Stomach (tissue), 4 donors: ENCODE results near the gene TMEM256.

ENCODE experiments used
- POLR2A ChIP-seq, 4 donors: fragments of 450-650 bp; IDR thresholded peaks; one replicate each; pipeline ENCODE4 v1.6.1; 2016; ENCODE audit warnings: antibody characterized with exemption in 4 of 4, control low read depth in 2 of 4, mild to moderate bottlenecking in 1 of 4, moderate library complexity in 1 of 4
- POLR2AphosphoS5 ChIP-seq, 3 donors: sonication (generic); formaldehyde crosslinking; IDR thresholded peaks; one replicate each; pipeline ENCODE4 v1.6.1; 2016; ENCODE audit warnings: antibody characterized with exemption in 3 of 3

DNA sequence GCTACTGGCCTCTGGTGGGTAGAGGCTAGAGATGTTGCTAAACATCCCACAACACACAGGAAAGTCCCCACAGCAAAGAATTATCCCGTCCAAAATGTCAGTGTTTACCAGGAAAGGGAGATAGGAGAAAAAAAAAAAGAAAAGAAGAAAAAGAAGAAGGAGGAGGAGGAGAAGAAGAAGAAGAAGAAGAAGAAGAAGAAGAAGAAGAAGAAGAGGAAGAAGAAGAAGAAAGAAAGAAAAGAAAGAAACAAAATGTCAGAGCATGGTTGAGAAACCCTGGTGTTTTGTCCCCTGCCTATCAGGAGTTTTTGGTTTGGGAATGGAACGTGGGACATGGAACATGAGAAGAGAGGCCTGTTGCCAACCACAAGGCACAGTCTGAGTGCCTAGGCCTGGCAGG is 46.5 kb downstream of the TMEM256 start:
- TF ChIP-seq POLR2A (IDR thresholded peaks at IDR 0.05): no peak
- no peak for TF ChIP-seq POLR2AphosphoS5 (IDR thresholded peaks at IDR 0.05)
